Stimulated activated CD8-positive, alpha-beta memory T cell treated with anti-CD3 and anti-CD28 coated beads, Interleukin-12 subunit alpha, Interleukin-12 subunit beta, amount 100 ng/mL, for 24 hours (primary cell): ENCODE data around the gene KBTBD13.

Experiments used
- DNase-seq: peaks from one replicate; pipeline ENCODE4 v3.0.0-alpha.2; 2020; ENCODE audit errors: extremely low read depth

KBTBD13 gene

GRCh38 chr15:65051266-65051665 lies 25.3 kb upstream of the KBTBD13 start:
- DNase-seq, result no peak

GRCh38 chr15:65052956-65053355 lies 23.6 kb upstream of the KBTBD13 start:
- DNase-seq, result no peak

- DNase-seq, result no peak
Observed at GRCh38 chr15:65054333-65055200, 22.0 kb upstream of the KBTBD13 start.

GRCh38 chr15:65055201-65055870 lies 21.2 kb upstream of the KBTBD13 start:
- no peak for DNase-seq

GRCh38 chr15:65056106-65056505 lies 20.4 kb upstream of the KBTBD13 start:
- DNase-seq, result no peak

GRCh38 chr15:65056868-65057548 lies 19.5 kb upstream of the KBTBD13 start:
- no peak for DNase-seq

- DNase-seq, result no peak
Observed at GRCh38 chr15:65057549-65057940, 19.0 kb upstream of the KBTBD13 start.

GRCh38 chr15:65058394-65059368 lies 17.9 kb upstream of the KBTBD13 start:
- DNase-seq, result no peak

- no peak for DNase-seq
Observed at GRCh38 chr15:65059369-65059750, 17.2 kb upstream of the KBTBD13 start.

GRCh38 chr15:65059931-65060596 lies 16.5 kb upstream of the KBTBD13 start:
- no peak for DNase-seq

GRCh38 chr15:65060641-65061397 lies 15.7 kb upstream of the KBTBD13 start:
- DNase-seq, result no peak

- DNase-seq, result no peak
Observed at GRCh38 chr15:65062061-65062460, 14.5 kb upstream of the KBTBD13 start.

- DNase-seq, result no peak
Observed at GRCh38 chr15:65062726-65063125, 13.8 kb upstream of the KBTBD13 start.

- DNase-seq, result no peak
Observed at GRCh38 chr15:65066001-65066634, 10.4 kb upstream of the KBTBD13 start.

GRCh38 chr15:65066635-65067316 lies 9.8 kb upstream of the KBTBD13 start:
- DNase-seq, result no peak

GRCh38 chr15:65067317-65067644 lies 9.3 kb upstream of the KBTBD13 start:
- DNase-seq, result no peak

- DNase-seq, result no peak
Observed at GRCh38 chr15:65067645-65068402, 8.7 kb upstream of the KBTBD13 start, which contains the start of gene RASL12. RASL12 (minus strand) TSS chr15:65067991; CDS start chr15:65067835, 156 bp downstream.

- DNase-seq, result no peak
Observed at GRCh38 chr15:65068403-65068788, 8.2 kb upstream of the KBTBD13 start.
